Hindlimb muscle (tissue), 1 donor: ENCODE measurements around the gene SPPL2C. TPM values are rescaled to one million over a fixed set of nuclear protein-coding genes. Genes with fewer than 3 reads are reported as not detected.
"Not testable (repeated sequence)": the region's sequence is repeated elsewhere in the genome, so short reads cannot be mapped to it uniquely, and the experiment has no call there.

Experiments used
- DNase-seq: peaks from one replicate; pipeline ENCODE4 v3.0.0-alpha.2; 2013
- polyA plus RNA-seq: library from polyadenylated mRNA; unstranded; fragments of 120-200 nt; gene quantifications from one replicate; pipeline ENCODE4 v1.2.1, GENCODE V29; 2013; ENCODE audit not compliant: insufficient read length

The SPPL2C gene
- polyA plus RNA-seq, 1 donor: not detected

DNA sequence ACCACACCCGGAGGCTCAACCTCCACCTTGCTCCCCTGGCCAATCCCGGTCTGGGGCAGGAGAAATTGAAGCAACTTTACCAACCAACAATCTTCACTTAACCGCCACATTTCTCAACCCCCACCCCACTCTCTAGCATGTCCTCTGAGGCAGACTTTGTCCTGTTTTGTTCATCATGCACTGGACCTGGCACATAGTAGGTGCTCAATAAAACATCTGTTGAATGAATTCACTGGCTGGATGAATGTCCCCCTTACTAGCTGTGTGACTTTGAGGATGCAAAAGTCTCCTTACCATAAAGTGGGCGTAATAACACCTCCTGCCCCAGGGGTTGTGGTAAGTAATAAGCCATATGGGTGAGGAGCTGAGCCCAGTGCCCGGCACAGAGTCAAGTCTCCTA, 5.8 kb downstream of the SPPL2C start:
- DNase-seq: no peak

DNA sequence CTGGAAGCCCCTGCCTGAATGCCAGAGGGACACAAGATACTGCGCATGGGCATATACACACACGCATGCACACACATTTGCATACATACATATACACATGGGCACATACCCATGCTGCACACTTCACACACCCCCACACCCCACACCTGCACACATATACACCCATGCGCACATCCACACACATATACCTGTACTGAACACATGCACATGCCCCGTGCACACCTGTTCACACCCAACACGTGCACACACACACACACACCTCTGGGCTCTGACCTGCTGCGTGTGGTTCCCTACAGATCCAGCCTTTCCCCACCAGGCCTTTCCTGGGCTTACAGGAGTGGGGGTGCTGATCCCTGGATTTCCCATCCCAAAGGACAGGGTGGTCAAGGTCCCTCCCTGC, 6.3 kb downstream of the SPPL2C start:
- no peak for DNase-seq

DNA sequence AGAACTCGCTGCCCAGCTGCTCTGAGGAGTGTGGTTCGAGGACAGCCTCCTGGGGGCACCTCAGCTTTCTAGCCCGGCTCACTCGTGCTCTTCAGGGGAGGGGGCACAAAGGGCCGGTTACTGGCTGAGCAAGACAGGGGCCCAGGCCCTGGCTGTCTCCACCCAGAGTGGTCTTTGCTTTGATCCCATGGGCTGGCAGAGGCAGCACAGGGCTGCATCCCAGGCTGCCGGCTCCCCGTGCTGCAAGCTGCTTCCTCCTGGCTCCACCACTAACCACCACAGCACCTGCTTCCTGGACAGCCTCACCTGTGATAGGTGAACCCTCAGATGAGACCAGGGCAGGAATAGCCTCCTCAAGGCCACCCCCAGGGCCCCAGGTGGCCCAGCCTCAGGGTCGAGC, 6.8 kb downstream of the SPPL2C start:
- DNase-seq: no peak

DNA sequence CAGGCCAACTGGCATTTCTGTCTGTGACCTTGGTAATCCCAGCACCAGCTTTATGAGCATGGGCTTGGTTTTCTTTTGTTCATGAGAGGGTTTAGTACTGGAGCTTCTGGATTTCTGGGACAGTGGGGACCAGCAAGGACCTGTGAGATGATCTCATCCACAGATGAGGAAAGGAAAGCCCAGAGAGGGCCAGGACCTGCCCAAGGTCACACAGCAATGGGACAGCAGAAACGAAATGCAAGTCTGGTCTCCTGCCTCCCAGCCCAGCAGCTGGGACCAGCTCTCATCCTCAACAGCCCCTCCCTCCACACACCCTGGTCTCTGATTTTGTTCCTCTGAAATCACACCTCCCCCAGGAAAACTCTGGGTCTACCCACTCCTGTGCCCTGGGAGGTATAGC, 7.2 kb downstream of the SPPL2C start:
- DNase-seq: no peak

DNA sequence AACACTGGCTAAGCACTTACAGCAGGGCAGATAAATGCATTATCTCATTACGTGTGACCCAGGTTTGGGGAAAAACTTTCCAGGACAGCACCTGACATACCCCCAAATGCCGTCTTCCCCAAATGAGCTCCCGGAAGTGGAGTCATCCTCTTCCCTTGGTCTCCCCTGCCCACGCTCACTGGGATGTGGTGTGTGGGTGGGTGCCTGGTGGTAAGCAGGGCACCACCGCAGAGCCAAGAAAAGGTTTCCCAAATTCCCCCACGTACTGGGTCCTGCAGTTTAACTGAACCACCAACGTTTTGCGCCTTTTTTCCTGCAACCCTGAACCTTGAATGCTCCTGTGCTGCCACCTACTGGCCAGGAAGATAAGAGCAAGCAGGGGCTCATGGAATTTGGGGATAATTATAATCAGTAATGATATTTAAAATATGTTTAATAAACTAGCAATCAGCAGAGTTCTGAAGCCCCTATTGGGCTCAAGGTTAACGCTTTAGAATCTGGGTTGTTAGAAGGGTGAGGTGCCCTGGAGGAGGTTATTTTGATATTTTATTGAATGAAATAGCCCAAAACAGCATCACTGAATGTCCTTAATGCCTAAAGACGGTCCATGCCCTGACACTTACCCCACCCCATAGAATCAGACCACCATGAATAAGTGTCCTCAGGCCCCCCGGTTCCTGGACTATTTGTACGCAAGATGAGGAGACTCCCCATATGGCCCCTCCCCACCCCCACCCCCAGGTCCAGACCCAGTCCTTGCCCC, 8.0 kb downstream of the SPPL2C start:
- peak; percentile 56 for DNase-seq

DNA sequence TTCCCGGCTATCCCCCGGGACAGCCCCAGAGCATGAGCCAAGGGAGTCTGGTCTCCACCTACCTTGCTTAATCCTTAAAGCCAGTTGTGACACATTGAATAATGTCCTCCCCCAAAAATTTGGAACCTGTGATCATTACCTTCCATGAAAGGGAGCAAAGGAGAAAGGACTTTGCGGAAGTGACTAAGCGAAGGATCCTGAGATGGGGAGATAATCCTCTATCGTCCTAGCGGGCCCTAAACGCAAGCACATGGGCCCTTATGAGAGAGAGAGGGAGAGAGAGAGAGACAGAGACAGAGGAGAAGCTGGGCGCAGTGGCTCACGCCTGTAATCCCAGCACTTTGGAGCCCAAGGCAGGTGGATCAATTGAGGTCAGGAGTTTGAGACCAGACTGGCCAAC, 9.5 kb downstream of the SPPL2C start:
- DNase-seq: no peak

DNA sequence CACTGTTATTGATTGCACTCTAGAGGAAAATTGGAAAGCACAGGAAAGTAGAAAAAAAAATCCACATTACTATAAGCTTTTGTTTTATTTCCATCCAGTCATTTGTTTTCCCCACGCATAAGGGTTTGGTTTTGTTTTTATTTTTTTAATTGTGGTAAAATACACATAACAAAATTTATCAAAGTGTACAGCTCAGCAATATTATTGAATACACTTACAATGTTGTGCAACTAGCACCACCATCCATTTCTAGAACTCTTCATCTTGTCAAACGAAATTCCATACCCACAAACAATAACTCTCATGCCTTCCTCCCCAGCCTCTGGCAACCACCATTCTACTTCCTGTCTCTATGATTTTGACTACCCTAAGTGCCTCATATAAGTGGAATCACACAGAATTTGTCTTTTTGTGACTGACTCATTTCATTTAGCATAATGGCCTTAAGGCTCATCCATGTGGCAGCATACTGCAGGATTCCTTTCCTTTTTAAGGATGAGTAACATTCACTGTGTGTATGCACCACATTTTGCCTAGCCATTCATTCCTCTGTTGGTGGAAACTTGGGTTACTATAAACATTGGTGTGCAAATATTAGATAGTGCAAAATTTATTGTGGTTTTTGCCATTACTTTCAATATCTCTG, 11.1 kb downstream of the SPPL2C start:
- DNase-seq: no peak

DNA sequence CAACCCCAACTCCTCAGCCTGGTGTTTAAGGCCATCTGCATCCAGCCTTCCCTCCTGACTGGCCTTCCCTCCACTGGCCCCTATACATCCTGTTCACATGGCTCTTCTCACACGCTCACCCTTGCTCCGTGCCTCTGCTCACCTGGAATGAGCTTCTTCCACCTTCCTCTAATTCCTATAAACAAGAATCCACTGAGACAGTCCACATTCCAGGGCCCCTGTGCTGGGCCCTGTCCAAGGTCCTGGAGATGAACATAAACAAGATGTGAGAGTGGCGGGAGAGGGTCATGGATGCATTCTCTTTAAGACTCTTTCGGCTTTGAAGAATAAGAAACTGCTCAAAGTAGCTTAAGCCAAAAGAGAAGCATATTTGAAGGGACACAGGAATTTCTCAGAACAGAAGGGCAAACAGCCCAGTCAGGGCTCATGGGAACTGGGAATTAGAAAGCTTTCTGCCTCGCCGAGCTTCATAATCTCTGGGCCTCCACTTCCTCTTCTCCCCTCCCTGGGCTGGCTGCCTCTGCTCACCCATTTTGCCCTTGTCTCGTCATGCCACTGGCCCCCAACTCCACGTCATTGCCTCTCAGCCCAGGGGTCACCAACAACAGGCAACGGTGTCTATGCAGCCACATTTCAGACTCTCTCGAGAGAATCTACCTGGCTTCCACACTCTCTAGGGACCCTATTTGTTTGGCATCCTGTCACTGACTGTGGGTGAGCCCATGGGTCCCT, 13.5 kb downstream of the SPPL2C start:
- peak; percentile 47 for DNase-seq

DNA sequence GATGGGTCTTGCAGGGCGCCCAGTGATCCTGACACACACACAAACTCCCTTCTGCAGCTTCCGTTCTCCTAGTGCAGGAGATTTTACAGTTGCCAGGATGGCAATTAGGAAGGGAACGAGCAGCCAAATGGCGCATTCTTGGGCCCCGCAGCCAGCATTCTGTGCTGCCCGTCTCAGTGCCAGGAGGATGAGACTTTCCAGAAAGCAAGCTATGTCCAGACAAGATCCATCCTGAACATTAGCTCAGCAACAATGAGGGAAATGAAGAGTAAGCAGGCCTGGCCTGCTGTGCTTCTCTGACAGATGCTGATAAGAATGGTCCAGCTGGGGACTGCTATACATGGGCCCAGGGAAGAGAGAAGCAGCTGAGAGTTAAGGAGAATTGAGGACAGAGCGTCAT, 16.5 kb downstream of the SPPL2C start:
- no peak for DNase-seq

DNA sequence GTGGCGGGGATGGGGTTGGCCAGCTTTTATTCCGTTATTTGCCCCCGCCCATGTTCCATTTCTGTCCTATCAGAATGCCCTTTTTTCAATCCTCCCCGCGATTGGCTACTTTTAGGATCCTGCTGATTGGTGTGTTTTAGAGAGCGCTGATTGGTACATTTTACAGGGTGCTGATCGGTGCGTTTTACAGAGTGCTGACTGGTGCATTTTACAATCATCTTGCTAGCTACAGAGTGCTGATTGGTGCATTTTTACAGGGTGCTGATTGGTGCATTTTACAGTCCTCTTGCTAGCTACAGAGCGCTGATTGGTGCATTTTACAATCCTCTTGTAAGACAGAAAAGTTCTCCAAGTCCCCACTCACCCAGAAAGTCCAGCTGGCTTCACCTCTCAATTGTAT, 17.4 kb downstream of the SPPL2C start:
- not testable (repeated sequence) for DNase-seq

DNA sequence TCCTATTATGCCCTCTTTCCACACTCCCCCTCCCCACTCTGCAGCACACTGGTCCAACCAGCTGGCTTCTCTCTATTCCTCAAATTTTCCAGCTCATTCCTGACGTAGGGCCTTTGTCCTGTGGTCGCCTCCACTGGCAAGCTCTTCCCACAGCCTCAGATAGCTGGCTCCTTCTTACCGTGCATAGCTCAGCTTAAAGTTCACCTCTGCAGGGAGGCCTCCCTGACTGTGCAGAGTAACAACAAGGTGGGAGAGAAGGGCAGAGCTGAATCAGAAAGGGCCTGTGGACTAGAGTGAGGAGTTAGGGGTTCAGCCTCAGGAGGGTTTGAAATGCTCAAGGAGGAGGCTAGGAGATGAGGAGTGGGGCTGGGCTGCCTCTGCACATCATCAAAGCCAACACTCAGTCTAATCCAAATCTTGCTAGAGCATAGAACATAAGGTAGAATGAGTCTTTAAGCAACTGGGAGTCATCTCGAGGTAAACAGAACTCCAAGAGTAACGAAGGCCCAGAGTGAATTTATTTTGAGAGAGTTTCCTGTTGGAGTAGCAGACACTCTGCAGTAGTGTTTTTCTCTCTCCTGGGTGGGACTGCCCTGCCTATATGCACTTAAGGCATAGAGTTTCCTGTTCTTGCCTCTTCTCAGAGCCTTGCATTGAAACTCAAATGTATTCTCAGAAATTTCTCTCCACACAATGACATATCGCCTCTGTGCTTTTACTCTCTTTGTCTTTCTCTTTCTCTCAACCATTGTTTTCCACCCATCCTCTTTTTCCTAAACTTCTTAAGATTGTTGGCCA, 19.4 kb downstream of the SPPL2C start:
- no peak for DNase-seq

DNA sequence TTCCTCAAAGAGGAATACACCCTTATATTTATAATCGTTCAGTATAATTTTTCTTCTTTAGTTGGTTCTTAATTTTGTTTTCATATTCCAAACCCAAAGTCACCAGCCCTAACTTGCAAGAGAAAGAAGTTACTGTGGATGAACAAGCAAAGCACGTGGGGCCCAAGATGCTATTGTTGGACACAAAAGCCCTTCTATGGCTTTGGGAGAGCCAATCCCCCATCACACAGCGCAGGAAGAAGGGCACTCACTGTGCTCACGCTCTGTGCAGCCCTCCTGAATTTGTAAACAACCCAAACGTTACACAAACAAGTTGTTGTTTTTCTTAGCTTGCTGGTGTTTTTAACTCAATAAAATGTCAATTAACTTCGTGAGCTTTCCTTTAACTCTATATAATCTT, 22.5 kb downstream of the SPPL2C start:
- DNase-seq: no peak

DNA sequence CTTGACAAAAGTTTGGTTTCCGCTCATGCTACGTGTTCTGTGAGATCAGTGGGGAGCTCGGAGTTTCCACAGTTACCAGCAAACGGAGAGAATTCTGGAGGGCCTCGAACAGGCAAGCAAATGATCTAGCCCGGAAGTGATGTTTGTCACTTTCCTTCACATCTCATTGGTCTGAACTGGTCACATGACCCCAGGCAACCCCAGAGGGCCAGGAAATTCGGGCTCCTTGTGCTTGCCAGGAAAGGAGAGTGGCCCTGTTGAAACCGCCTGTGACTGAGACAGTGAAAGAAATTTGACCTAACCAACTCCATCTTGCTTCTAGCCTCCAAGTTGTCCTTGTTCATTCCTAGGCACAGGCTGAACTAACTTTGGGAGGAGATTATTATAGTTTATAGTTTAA, 23.0 kb downstream of the SPPL2C start:
- no peak for DNase-seq

DNA sequence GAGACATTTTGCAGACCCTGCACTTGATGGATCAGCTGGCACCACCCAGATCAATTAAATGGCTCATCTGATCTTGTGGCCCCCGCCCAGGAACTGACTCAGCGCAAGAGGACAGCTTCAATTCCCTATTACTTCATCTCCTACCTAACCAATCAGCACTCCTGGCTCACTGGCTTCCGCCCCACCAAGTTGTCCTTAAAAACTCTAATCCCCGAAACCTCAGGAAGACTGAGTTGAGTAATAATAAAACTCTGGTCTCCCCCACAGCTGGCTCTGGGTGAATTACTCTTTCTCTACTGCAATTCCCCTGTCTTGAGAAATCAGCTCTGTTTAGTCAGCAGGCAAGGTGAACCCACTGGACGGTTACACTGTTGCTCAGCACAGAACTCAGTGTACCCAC, 23.6 kb downstream of the SPPL2C start:
- DNase-seq: no peak

DNA sequence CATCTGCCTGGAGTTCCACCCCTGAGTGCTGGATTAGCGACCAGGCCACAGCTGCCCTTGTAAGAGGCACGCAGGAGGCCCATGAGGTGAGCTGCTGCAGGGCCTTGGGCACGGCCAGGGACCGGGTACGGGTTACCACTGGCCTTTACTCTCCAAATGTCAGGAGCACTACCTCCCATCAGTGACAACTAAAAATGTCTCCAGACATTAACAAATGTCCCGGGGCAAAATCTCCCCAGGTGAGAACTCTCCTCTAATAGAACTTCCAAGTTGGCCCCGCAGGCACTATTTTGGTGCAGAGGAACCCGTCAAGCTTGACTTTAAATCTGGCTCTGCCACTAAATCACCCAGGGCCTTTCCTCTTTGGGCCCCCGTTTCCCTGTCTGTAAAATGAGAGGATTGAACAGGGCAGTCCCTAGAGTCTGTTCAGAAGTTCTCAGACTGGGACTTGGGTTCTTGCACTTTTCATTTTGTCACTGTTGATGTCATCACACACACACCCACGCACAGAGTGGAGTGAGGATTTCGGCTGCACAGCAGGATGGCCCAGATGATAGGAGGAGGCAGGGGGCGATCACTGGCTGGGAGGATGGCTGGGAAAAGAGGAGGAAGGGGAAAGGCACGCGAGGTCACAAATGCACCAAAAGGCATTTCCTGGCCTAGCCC, 25.1 kb downstream of the SPPL2C start:
- DNase-seq: no peak

DNA sequence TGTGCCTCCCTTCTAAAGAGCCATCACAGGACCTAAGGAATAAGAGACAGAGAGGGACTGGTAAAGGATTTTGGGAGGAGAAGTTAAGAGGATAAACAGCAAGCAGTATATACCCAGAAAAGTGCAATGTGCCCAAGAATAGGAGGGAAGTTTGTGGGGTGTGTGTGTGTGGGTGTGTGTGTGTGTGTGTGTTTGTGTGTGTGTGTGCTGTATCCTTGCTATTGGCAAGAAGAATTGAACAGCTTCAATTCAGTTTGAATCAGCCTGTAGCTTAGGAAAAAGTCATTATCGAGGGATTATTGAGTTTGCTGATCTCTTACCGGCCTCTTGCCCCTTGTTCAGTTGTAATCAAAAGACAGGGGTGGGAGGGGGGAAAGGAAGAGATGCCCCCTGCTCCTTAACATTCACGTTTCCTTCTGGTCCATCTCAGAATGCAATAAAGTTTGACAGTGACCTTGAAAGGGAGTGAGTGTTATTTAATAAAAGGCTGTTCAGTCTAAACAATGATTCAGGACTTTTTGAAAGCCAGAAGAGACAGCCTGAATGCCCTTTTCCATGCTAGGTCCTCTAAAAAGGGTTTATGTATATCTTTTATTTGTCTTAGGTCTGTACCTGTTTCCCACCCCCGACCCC, 25.8 kb downstream of the SPPL2C start:
- DNase-seq: no peak

DNA sequence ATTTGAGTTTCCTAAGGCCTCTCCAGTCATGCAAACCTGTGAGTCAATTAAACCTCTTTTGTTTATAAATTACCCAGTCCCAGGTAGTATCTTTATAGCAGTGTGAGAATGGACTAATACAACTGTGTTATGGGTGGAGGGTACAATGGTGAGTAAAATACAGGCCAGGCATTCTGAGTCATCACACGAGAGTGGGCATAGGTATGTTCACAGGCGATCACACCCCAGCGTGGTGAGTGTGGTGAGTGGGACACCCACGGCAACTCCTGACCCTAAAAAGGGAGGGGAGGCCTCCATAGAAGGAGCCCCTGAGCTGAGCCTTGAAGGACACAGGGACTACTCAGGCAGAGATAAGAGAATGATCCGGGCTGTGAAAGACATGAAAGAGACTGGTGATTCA, 27.0 kb downstream of the SPPL2C start:
- no peak for DNase-seq

DNA sequence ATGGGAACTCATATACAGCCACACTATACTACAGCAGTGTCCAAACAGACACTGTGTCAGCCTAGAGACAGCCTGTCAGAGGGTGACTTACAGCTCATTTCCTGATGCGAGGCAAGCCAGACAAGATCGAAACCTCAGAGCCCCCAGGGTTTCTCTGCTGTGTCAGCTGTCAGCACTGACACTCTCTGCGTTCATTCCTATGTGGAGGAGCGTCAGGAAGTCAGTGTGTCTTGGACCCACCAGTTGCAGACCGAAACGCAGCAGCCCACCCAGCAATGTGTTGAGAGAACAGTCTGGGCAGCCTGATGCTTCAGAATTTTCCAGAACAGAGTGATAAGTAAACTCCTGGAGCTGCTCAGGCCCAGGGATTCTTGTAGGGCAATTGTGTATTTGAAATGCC, 29.0 kb downstream of the SPPL2C start:
- DNase-seq: no peak

DNA sequence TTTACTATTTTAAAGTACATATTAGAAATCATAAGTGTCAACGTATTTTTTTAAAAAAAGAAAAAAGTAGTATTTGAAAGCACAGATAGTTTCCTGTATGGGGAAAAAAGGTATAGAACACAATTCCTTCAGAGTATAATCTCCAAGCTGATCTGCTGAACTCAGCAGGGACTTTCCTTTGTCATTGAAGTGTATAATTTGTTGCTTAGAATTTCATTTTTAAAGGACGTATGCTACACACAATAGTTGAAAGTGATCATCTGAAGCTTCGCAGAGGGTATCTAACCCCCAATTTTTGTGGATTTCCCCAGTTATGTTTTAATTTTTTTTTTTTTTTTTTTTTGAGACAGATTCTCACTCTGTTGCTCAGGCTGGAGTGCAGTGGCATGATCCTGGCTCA, 29.5 kb downstream of the SPPL2C start:
- DNase-seq: no peak

DNA sequence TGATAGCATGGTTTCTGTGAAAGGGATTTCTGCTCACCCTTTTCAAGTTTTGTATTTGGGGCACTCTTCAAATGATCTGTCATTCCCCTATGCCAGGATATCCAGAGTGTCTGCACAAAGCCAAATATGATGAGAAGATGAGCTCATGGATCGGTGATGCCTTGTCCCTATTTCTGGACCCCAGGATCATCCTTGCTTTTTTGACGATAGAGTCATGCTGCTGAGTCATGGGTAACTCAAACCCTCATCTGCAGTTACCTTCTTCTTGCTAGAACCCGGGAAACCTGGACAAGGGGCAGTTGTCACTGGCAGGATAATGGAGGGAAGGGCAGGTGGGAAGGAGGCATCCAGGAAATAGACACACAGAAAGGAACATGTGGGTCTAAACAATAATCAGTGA, 31.9 kb downstream of the SPPL2C start:
- no peak for DNase-seq

DNA sequence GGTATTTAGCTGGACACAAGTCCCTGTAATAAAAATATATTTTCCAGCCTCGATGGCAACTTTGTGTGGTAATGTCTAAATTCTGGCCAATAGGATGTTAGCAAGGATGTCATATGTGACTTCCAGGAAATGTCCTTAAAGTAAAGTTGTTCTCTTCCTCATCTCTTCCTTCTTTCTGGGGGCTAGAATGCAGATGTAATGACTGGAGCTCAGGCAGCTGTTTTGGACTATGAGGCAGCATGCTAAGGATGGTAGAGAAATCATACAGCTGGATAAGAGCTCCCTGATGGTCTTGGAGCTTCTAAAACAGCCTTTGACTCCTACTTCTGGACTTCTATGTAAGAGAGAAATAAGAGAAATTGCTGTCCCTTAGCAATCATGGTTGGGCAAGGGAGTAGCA, 32.8 kb downstream of the SPPL2C start:
- DNase-seq: no peak

DNA sequence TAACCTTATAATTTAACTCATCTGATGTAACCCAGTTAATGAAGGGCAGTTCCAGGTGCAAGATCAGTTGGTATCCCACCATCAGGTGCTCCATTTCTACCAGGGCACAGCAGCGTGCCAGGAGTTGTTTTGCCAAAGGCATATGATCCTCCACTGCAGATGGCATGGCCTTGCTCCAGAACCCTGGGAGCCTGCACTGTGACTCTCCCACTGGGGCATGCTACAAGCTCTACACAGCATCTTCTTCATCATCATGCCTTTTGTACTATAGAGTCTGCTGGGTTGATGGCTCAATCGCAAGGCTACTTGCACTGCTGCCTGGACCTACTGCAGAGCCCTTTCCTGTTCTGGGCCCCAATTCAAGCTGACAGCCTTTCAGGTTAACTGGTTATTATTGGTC, 38.4 kb downstream of the SPPL2C start:
- DNase-seq: no peak
